Endothelial cell of umbilical vein (primary cell): Measurements from ENCODE around the gene ADAMTS14. TPM values are rescaled to one million over a fixed set of nuclear protein-coding genes. Genes with fewer than 3 reads are reported as not detected.

ENCODE experiments used
- BruUV-seq: library from RNA; stranded (reverse); fragments of 400-500 nt; replicated peaks from 2 replicates; lab custom pipeline; 2021; lab: Mats Ljungman, UMichigan
- CTCF ChIA-PET: fragments of 300-600, 350-600 bp; sonication (Branson Sonifier 250); formaldehyde crosslinking; loops from one replicate; lab custom pipeline; 2021; ENCODE audit warnings: antibody characterized with exemption, inconsistent platforms; lab: Charles Lee
- POLR2A ChIA-PET: fragments of 300-600, 350-600 bp; sonication (Branson Sonifier 250); formaldehyde crosslinking; loops from one replicate; lab custom pipeline; 2021; ENCODE audit warnings: antibody characterized with exemption, inconsistent platforms; lab: Charles Lee
- DNase-seq: peaks from one replicate; pipeline ENCODE4 v3.0.0-alpha.2; 2011; ENCODE audit warnings: low read depth, low spot score
- FAIRE-seq: peaks from 2 replicates; lab custom pipeline; 2011; peaks lifted over from hg19 to GRCh38; lab: Jason Lieb, UNC
- H2AFZ ChIP-seq: 2 replicates; pipeline ENCODE4 v1.6.0; 2012; ENCODE audit warnings: low read depth, low read length, control low read depth, inconsistent platforms
- H3K27ac ChIP-seq: 2 replicates; pipeline ENCODE4 v1.5.1; 2011; ENCODE audit warnings: low read depth, mild to moderate bottlenecking, control low read depth, low read length, moderate library complexity; ENCODE audit not compliant: insufficient read depth
- H3K27me3 ChIP-seq, 2 experiments: 2 replicates each; pipeline versions ENCODE4 v1.6.0 to v1.6.1; 2011; ENCODE audit warnings: low read length in 2 of 2, mixed read lengths in 1 of 2; ENCODE audit not compliant: control insufficient read depth in 2 of 2, insufficient read depth in 2 of 2
- H3K36me3 ChIP-seq, 2 experiments: 2 replicates in 1 of 2; 3 replicates in 1 of 2; pipeline ENCODE4 v1.5.1; 2011; ENCODE audit warnings: low read length in 2 of 2, mild to moderate bottlenecking in 1 of 2, moderate library complexity in 1 of 2; ENCODE audit not compliant: control insufficient read depth in 2 of 2, insufficient read depth in 2 of 2; ENCODE audit errors: extremely low read depth in 1 of 2
- H3K4me1 ChIP-seq: 3 replicates; pipeline ENCODE4 v1.5.1; 2011; ENCODE audit warnings: mild to moderate bottlenecking, low read length; ENCODE audit not compliant: control insufficient read depth, insufficient read depth; ENCODE audit errors: extremely low read depth
- H3K4me2 ChIP-seq: 2 replicates; pipeline ENCODE4 v1.6.1; 2011; ENCODE audit warnings: low read length, control low read depth, mixed read lengths; ENCODE audit not compliant: insufficient read depth
- H3K4me3 ChIP-seq, 3 experiments: fragments of 200-600 bp in 1 of 3; sonication (generic), shearing (Covaris generic) in 1 of 3; replicated peaks in 1 of 3; 2 replicates each; pipeline ENCODE4 v1.5.1; 2011 to 2016; ENCODE audit warnings: control low read depth in 3 of 3, low read length in 3 of 3, mild to moderate bottlenecking in 2 of 3, inconsistent platforms in 1 of 3, low read depth in 1 of 3, moderate library complexity in 1 of 3; ENCODE audit not compliant: insufficient read depth in 1 of 3
- H3K79me2 ChIP-seq: 2 replicates; pipeline ENCODE4 v1.6.0; 2012; ENCODE audit warnings: low read length, inconsistent platforms; ENCODE audit not compliant: control insufficient read depth, insufficient read depth
- H3K9ac ChIP-seq: replicated peaks from 2 replicates; pipeline ENCODE3; 2011; ENCODE audit warnings: low read length, control low read depth; ENCODE audit not compliant: insufficient read depth; ENCODE audit errors: extremely low read depth
- H3K9me1 ChIP-seq: replicated peaks from 3 replicates; pipeline ENCODE4 v1.6.0; 2011; ENCODE audit warnings: mild to moderate bottlenecking, low read length; ENCODE audit not compliant: control insufficient read depth, insufficient read depth; ENCODE audit errors: extremely low read depth
- H3K9me3 ChIP-seq: replicated peaks from 2 replicates; pipeline ENCODE4 v1.5.1; 2012; ENCODE audit warnings: low read length, inconsistent platforms; ENCODE audit not compliant: control insufficient read depth, insufficient read depth
- H4K20me1 ChIP-seq: replicated peaks from 2 replicates; pipeline ENCODE3; 2011; ENCODE audit warnings: mild to moderate bottlenecking, low read length; ENCODE audit not compliant: control insufficient read depth, insufficient read depth; ENCODE audit errors: extremely low read depth
- EZH2 ChIP-seq: IDR thresholded peaks from 2 replicates; pipeline ENCODE4 v1.6.1; 2012; ENCODE audit warnings: borderline replicate concordance, low read depth, mild to moderate bottlenecking, moderate library complexity, low read length, inconsistent platforms; ENCODE audit not compliant: severe bottlenecking
- FOS ChIP-seq: IDR thresholded peaks from 2 replicates; pipeline ENCODE4 v1.6.1; 2011; ENCODE audit warnings: mild to moderate bottlenecking, low read length, moderate library complexity, borderline replicate concordance; ENCODE audit not compliant: insufficient read depth
- GATA2 ChIP-seq: IDR thresholded peaks from 2 replicates; pipeline ENCODE4 v1.7.0; 2011; ENCODE audit warnings: low read depth, mild to moderate bottlenecking, moderate library complexity, mixed read lengths, low read length; ENCODE audit not compliant: insufficient read length, insufficient read depth
- JUN ChIP-seq: IDR thresholded peaks from 2 replicates; pipeline ENCODE4 v1.6.1; 2011; ENCODE audit warnings: borderline replicate concordance, low read depth; ENCODE audit not compliant: insufficient read length, insufficient read depth
- MYC ChIP-seq: IDR thresholded peaks from one replicate; pipeline ENCODE4 v1.6.1; 2011; ENCODE audit warnings: mild to moderate bottlenecking, low read depth, low read length
- POLR2A ChIP-seq: IDR thresholded peaks from 2 replicates; pipeline ENCODE4 v1.6.1; 2012; ENCODE audit warnings: low read depth, mild to moderate bottlenecking, control low read depth, low read length
- POLR2AphosphoS5 ChIP-seq: IDR thresholded peaks from 2 replicates; pipeline ENCODE4 v1.6.1; 2012; ENCODE audit warnings: low read depth, mild to moderate bottlenecking, control low read depth, low read length, moderate library complexity; ENCODE audit not compliant: insufficient read depth
- dilution Hi-C: fragments of 300-500 bp; cut with MboI; formaldehyde crosslinking; loops from one replicate; pipeline ENCODE4 v1.15.0; 2019; ENCODE audit warnings: low sequenced_read_pairs; ENCODE audit not compliant: extremely low pct_ligation_motif_present
- intact Hi-C: fragments of 100-400 bp; cut with micrococcal nuclease; formaldehyde crosslinking; loops from one replicate; pipeline ENCODE4 v1.10.0; 2022
- polyA plus RNA-seq, 4 experiments: library from polyadenylated mRNA; depleted of rRNA in 3 of 4; stranded (reverse) in 3 of 4; unstranded in 1 of 4; fragments of >200 nt; gene quantifications; 2 replicates each; pipeline versions ENCODE4 v1.2.1 to v1.2.3, GENCODE V29; 2011 to 2012; ENCODE audit warnings: missing spikeins in 1 of 4
- total RNA-seq: library from RNA; stranded (reverse); gene quantifications from 2 replicates; pipeline ENCODE4 v1.2.3, GENCODE V29; 2021
- TF ChIP-seq, protein P1 (sequence below): IDR thresholded peaks from 2 replicates; pipeline ENCODE4 v1.6.1; 2011; ENCODE audit not compliant: insufficient read depth, insufficient read length
- TF ChIP-seq, protein P2 (sequence below), 2 donors: IDR thresholded peaks; 1 replicate in 1 of 2; 2 replicates in 1 of 2; pipeline ENCODE4 v1.5.1; 2011; ENCODE audit warnings: low read length in 2 of 2, mild to moderate bottlenecking in 2 of 2, moderate library complexity in 2 of 2, control low read depth in 1 of 2, inconsistent platforms in 1 of 2, low read depth in 1 of 2; ENCODE audit not compliant: insufficient read depth in 1 of 2; ENCODE audit errors: extremely low read depth in 1 of 2

The ADAMTS14 gene
- total and polyA plus RNA-seq, 2 donors (not counting 3 experiments of a cell fraction or from before 2014, with no cell fraction given): not detected

DNA sequence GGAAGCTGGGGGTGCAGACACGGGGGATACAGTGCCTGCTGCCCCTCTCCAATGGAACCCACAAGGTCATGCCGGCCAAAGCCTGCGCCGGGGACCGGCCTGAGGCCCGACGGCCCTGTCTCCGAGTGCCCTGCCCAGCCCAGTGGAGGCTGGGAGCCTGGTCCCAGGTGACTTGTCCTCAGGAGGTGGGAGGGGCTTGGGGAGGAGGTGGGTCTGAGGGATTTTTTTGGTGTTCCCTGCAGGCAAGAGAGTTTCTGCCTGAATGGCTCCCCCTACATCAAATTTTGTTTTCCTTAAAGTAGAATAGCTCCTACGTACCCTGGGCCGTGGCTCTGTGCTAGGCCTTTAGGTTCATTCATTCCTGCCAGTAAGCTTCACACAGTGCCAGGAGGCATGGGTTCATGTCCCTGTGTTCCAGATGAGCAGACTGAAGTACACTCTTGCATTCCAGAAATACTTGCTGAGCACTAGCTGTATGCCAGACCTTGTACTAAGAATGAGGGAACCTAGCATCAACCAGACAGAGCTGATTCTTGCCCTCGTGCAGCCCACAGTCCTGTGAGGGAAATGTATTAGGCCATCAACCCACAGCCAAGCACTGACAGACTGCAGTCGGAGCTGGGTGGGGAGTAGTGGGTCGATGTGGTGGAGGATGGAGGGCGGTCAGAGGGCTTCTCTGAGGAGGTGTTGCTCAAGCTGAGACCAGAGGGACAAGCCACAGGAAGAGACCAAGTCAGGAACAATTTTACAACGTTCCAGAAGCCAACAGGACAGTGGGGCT lies 81.7 kb downstream of the ADAMTS14 start:
- peaks cover 0 to 6% of the 10 kb centered on the region in 2 experiments for H3K27me3 ChIP-seq
- no peak overlapping the region for H2AFZ ChIP-seq
- no peak for FAIRE-seq
- H3K4me2 ChIP-seq: no peak overlapping the region
- CTCF ChIA-PET: interaction anchor here (0.6 to 3.1 kb wide), 8 partner anchors 8 to 532 kb away, joined by 3 to 8 read pairs (median 4); no protein-coding TSS in a partner anchor
- dilution Hi-C loops: no loop called here
- no peak overlapping the region for H3K27ac ChIP-seq
- H3K36me3 ChIP-seq: no peaks in the 10 kb centered on the region
- intact Hi-C loops: no loop called here
- no peaks in the 10 kb centered on the region for H3K9me3 ChIP-seq
- H3K9ac ChIP-seq: no peak overlapping the region
- H4K20me1 ChIP-seq: no peaks in the 10 kb centered on the region
- no peaks in the 10 kb centered on the region for H3K4me1 ChIP-seq
- no peaks in the 10 kb centered on the region for H3K9me1 ChIP-seq
- DNase-seq: no peak
- POLR2A ChIA-PET: no interaction called here
- no peak for TF ChIP-seq POLR2AphosphoS5
- TF ChIP-seq GATA2: no peak
- TF ChIP-seq FOS: no peak
- TF ChIP-seq EZH2: no peak
- TF ChIP-seq POLR2A: no peak
- TF ChIP-seq, protein P1, sequence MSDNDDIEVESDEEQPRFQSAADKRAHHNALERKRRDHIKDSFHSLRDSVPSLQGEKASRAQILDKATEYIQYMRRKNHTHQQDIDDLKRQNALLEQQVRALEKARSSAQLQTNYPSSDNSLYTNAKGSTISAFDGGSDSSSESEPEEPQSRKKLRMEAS: no peak
- TF ChIP-seq, protein P2, sequence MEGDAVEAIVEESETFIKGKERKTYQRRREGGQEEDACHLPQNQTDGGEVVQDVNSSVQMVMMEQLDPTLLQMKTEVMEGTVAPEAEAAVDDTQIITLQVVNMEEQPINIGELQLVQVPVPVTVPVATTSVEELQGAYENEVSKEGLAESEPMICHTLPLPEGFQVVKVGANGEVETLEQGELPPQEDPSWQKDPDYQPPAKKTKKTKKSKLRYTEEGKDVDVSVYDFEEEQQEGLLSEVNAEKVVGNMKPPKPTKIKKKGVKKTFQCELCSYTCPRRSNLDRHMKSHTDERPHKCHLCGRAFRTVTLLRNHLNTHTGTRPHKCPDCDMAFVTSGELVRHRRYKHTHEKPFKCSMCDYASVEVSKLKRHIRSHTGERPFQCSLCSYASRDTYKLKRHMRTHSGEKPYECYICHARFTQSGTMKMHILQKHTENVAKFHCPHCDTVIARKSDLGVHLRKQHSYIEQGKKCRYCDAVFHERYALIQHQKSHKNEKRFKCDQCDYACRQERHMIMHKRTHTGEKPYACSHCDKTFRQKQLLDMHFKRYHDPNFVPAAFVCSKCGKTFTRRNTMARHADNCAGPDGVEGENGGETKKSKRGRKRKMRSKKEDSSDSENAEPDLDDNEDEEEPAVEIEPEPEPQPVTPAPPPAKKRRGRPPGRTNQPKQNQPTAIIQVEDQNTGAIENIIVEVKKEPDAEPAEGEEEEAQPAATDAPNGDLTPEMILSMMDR (IDR thresholded peaks at IDR 0.05; ENCODE audit: extremely low read depth in 1 of 2, insufficient read depth in 1 of 2, low read depth in 1 of 2, low read length in 2 of 2): no peak
- TF ChIP-seq MYC: no peak
- TF ChIP-seq JUN: no peak
- no peak overlapping the region for H3K4me3 ChIP-seq
- H3K79me2 ChIP-seq: no peaks in the 10 kb centered on the region
- no TSS peak for BruUV-seq
